Sigmoid colon (tissue), 4 donors: ENCODE measurements around the gene LRIT1.

Experiments used
- EP300 ChIP-seq, 4 donors: sonication (generic); formaldehyde crosslinking; IDR thresholded peaks; one replicate each; pipeline ENCODE4 v1.6.1; 2017; ENCODE audit warnings: antibody characterized with exemption in 4 of 4
- POLR2A ChIP-seq, 2 donors: fragments of 450-650 bp; IDR thresholded peaks; one replicate each; pipeline ENCODE4 v1.6.1; 2016; ENCODE audit warnings: antibody characterized with exemption in 2 of 2, mild to moderate bottlenecking in 2 of 2, moderate library complexity in 2 of 2
- POLR2AphosphoS5 ChIP-seq, 4 donors: sonication (generic); formaldehyde crosslinking; IDR thresholded peaks; one replicate each; pipeline ENCODE4 v1.6.1; 2017; ENCODE audit warnings: antibody characterized with exemption in 4 of 4
- TF ChIP-seq, protein P1 (sequence below), 4 experiments: fragments of 450-650 bp in 3 of 4; fragments of 200-600 bp in 1 of 4; IDR thresholded peaks; one replicate each; pipeline ENCODE4 v1.5.1; 2016 to 2019; ENCODE audit warnings: antibody characterized with exemption in 4 of 4, mild to moderate bottlenecking in 3 of 4, moderate library complexity in 2 of 4

DNA sequence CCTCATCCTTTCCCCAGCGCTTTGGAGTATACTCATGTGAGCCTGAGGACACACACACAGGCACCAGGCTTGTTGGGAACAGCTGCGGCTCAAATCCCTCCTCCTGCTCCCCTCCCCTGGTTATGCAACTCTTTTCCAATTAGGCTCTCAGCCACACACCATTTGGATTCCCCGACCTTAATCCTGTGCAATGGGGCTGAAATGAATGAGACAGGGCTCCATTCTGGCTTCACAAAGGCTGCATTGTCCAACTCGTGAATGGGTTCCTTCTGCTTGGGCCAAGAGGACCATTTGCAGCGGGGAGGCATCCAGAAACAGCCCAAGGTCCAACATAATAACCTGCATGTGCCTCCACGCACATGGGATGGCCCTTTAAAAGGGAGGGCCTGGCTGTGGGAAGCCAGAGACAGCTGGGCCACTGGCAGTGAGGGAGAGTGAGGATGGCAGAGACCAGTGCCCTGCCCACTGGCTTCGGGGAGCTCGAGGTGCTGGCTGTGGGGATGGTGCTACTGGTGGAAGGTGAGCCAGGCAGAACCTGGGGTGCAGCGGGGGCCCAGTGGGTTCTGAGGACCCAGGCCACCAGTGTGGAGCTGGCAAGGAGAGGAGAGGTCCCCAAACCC, 3.4 kb upstream of the LRIT1 start, which contains the start of gene RGR:
- TF ChIP-seq, protein P1, sequence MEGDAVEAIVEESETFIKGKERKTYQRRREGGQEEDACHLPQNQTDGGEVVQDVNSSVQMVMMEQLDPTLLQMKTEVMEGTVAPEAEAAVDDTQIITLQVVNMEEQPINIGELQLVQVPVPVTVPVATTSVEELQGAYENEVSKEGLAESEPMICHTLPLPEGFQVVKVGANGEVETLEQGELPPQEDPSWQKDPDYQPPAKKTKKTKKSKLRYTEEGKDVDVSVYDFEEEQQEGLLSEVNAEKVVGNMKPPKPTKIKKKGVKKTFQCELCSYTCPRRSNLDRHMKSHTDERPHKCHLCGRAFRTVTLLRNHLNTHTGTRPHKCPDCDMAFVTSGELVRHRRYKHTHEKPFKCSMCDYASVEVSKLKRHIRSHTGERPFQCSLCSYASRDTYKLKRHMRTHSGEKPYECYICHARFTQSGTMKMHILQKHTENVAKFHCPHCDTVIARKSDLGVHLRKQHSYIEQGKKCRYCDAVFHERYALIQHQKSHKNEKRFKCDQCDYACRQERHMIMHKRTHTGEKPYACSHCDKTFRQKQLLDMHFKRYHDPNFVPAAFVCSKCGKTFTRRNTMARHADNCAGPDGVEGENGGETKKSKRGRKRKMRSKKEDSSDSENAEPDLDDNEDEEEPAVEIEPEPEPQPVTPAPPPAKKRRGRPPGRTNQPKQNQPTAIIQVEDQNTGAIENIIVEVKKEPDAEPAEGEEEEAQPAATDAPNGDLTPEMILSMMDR (IDR thresholded peaks at IDR 0.05): no peak
- TF ChIP-seq POLR2AphosphoS5 (IDR thresholded peaks at IDR 0.05): peak in 2 of 4 donors; percentile 13 to 35
- no peak for TF ChIP-seq POLR2A (IDR thresholded peaks at IDR 0.05)
- no peak for TF ChIP-seq EP300 (IDR thresholded peaks at IDR 0.05)
